ENCODE measurements around the gene IGSF5. TPM values are rescaled to one million over a fixed set of nuclear protein-coding genes. Genes with fewer than 3 reads are reported as not detected.

IGSF5 gene
- total RNA-seq: 0.36 and 0.65 TPM in 2 replicates

DNA sequence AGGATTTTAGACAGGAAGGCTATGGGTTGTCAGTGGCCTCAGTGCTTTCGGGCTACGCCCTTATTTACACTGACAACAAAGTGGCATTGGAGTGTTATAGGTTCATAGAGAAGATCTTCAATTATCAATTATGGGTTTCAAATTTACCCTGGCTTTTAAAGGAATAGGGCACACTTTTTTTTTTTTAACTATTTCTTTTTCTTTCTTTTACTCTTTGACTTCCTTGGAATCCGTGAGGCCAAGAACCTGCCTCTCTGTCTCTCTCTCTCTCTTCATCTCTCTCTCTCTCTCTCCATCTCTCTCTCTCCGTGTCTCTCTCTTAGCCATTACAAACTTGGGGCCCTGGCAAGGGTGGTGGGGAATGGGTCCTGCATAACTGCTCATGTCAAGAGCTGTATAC, at the start of gene IGSF5:
TSS of gene IGSF5 (plus strand) at position 301 of the 400 bp plus-strand sequence. CDS start 327 bp downstream, outside the sequence.

Other genes with a start within 250 kb of the IGSF5 start
- gene B3GALT5, start 132.2 kb upstream of the IGSF5 start, total RNA-seq: 4.3 and 5.0 TPM in 2 replicates
- 1.8 TPM in 1 of 2 replicates, not detected in the other for gene PCP4, start 122.3 kb downstream of the IGSF5 start, total RNA-seq